GM12892 (cell line): ENCODE data around the gene RECK.

Source experiments
- POLR2A ChIP-seq: IDR thresholded peaks from 2 replicates; pipeline ENCODE4 v1.6.1; 2011; ENCODE audit warnings: low read depth, low read length, control low read depth
- POLR2AphosphoS5 ChIP-seq: IDR thresholded peaks from 2 replicates; pipeline ENCODE4 v1.6.1; 2011; ENCODE audit warnings: low read depth, low read length, control low read depth
- TAF1 ChIP-seq: IDR thresholded peaks from 2 replicates; pipeline ENCODE4 v1.6.1; 2011; ENCODE audit warnings: low read depth, mild to moderate bottlenecking, control low read depth, low read length, borderline replicate concordance

DNA sequence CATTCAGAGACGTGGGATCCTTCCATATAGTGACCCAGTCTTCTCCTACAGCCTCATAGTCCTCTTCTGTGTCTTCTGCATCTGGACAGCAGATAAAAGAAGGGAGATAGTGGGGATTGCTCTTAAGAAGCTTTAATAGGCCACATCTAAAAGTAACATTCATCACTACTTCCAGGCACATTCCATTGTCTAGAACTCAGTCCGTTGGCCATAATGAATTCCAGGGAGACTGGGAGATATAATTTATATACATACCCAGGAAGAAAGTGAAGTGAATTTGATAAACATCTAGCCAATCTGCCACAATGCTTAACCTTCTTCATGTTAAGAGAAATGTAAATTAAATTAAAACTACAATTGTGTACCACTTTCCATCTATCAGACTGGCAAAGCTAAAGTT is 77.3 kb downstream of the RECK start:
- TF ChIP-seq POLR2A: no peak
- no peak for TF ChIP-seq POLR2AphosphoS5
- no peak for TF ChIP-seq TAF1
